AG10803 (cell line): Measurements from ENCODE around the gene OR2C3.

Experiments
- DNase-seq: peaks from one replicate; pipeline ENCODE4 v3.0.0; 2010; ENCODE audit warnings: low read depth
- H3K4me3 ChIP-seq: 2 replicates; pipeline ENCODE4 v1.5.1; 2011; ENCODE audit warnings: mild to moderate bottlenecking, low read length, control low read depth
- CTCF ChIP-seq: conservative IDR thresholded peaks from 2 replicates; pipeline ENCODE4 v1.5.1; 2011; ENCODE audit warnings: mild to moderate bottlenecking, low read length, control low read depth, inconsistent platforms

The OR2C3 gene

GRCh38 chr1:247557926-247558674, 21.9 kb upstream of the OR2C3 start:
- no peak for TF ChIP-seq CTCF
- DNase-seq = peak; percentile 11
- no peak overlapping the region for H3K4me3 ChIP-seq

- no peak for TF ChIP-seq CTCF
- no peak overlapping the region for H3K4me3 ChIP-seq
- DNase-seq = no peak
Measured at GRCh38 chr1:247552231-247552630, 16.0 kb upstream of the OR2C3 start.

DNA sequence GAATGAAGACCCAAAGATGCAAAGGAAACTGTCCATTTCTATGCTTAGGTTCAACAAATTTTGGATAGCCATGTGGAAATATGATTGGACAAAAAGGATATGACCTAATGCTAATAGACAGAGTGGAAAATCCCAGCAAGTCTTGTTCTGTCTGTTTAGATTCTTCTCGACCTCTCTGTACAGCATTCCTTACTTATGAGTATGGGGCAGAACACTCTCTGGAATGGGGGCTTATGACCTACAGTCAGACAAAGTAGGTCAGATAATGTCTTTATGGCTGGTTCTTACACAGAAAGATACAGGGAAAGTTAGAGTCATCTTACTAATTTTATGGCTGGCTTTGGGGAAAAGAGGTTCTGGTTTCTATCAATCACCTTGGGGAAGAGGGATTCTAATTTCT, 15.5 kb upstream of the OR2C3 start:
- peak; percentile 31 for DNase-seq
- TF ChIP-seq CTCF = no peak
- no peak overlapping the region for H3K4me3 ChIP-seq

- no peak for DNase-seq
- no peak within 1 kb of the TSS for H3K4me3 ChIP-seq
- no peak for TF ChIP-seq CTCF
Measured at GRCh38 chr1:247548769-247549182, 12.5 kb upstream of the OR2C3 start, which contains the start of gene GCSAML. Gene GCSAML, plus strand, starts transcription at chr1:247549134. Its CDS starts 58 bp downstream, at chr1:247549192.

DNA sequence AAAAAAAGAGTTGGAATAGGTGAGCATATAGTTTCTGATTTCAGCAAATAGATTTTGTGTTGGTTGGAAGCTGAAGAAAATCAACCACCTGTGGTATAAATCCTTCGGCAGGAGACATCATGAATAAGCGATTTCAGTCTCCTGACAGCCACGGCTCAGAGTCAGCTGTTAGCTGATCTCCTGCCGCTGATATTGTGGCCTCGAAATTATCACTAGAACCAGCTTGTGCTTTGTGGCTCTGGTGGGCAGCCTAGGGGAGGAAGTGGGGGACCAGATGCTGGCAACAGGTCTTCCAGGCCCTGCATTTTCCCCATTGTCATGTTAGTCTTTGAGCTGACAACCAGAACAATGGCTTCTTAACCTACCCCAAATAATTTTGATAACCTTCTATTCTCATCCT, 11.9 kb upstream of the OR2C3 start:
- TF ChIP-seq CTCF = no peak
- DNase-seq = no peak
- H3K4me3 ChIP-seq = no peak overlapping the region

DNA sequence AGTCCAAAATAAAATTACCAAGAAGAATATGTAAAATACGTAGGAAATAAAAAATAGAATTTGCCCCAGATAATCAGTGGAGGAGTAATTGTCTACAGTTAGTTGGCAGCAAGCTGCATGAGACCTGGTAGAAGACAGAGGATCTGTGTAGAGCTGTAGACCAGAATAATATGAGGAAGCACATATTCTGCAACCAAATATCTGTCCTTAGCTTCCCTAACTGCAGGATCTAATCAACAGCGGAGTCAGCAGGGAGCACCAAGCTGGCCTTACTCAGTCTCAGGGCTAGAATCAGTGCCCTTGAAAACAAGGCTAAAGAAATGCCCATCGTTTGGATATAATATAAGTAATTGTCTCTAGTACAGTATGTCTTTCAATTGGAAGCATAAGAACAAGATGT, 6.6 kb upstream of the OR2C3 start:
- no peak for TF ChIP-seq CTCF
- DNase-seq = no peak
- no peak overlapping the region for H3K4me3 ChIP-seq

GRCh38 chr1:247540581-247540980, 4.3 kb upstream of the OR2C3 start:
- TF ChIP-seq CTCF = no peak
- DNase-seq = no peak
- H3K4me3 ChIP-seq = no peak overlapping the region
